K562 (cell line): ENCODE data around the gene PSMA7. TPM values are rescaled to one million over a fixed set of nuclear protein-coding genes. Genes with fewer than 3 reads are reported as not detected.

Experiments
- ARID4B ChIP-seq: sonication (generic); formaldehyde crosslinking; IDR thresholded peaks from 2 replicates; pipeline ENCODE4 v1.8.0; 2022; ENCODE audit warnings: mild to moderate bottlenecking, missing genetic modification reagents
- ATF1 ChIP-seq, 2 experiments: fragments of 450-650 bp in 1 of 2; IDR thresholded peaks; 2 replicates each; pipeline ENCODE4 v1.6.1; 2016; ENCODE audit warnings: missing compliant biosample characterization in 1 of 2, missing genetic modification characterization in 1 of 2
- CHD1 ChIP-seq: fragments of 200-600 bp; sonication (generic); IDR thresholded peaks from one replicate; pipeline ENCODE4 v1.6.1; 2012; ENCODE audit warnings: mild to moderate bottlenecking, moderate library complexity, low read length, inconsistent platforms
- CSDE1 ChIP-seq, 2 experiments: fragments of 450-650 bp; IDR thresholded peaks; 2 replicates each; pipeline ENCODE4 v1.6.1; 2016; ENCODE audit warnings: mild to moderate bottlenecking in 1 of 2
- EGR1 ChIP-seq: fragments of 450-650 bp; conservative IDR thresholded peaks from 2 replicates; pipeline ENCODE4 v1.6.1; 2017; ENCODE audit warnings: mild to moderate bottlenecking
- EP300 ChIP-seq: IDR thresholded peaks from 2 replicates; pipeline ENCODE4 v1.6.1; 2012; ENCODE audit warnings: low read length, improper control_type of control experiment
- ERF ChIP-seq: fragments of 450-650 bp; formaldehyde crosslinking; IDR thresholded peaks from 2 replicates; pipeline ENCODE4 v1.4.0; 2020; ENCODE audit warnings: mild to moderate bottlenecking, mixed read lengths
- FIP1L1 ChIP-seq: fragments of 200-400 bp; formaldehyde crosslinking; IDR thresholded peaks from 2 replicates; pipeline ENCODE4 v1.6.1; 2018; ENCODE audit warnings: mild to moderate bottlenecking, low read depth, low read length; ENCODE audit not compliant: poor library complexity, severe bottlenecking
- GABPB1 ChIP-seq: sonication (generic); formaldehyde crosslinking; IDR thresholded peaks from 2 replicates; pipeline ENCODE4 v1.8.0; 2022; ENCODE audit warnings: mild to moderate bottlenecking, missing genetic modification reagents
- HDGF ChIP-seq: fragments of 450-650 bp; IDR thresholded peaks from 2 replicates; pipeline ENCODE4 v1.6.1; 2016
- HINFP ChIP-seq: fragments of 450-650 bp; conservative IDR thresholded peaks from 2 replicates; pipeline ENCODE4 v1.6.1; 2016; ENCODE audit warnings: missing genetic modification characterization, low read depth, mild to moderate bottlenecking, control low read depth, missing compliant biosample characterization
- HMGN3 ChIP-seq: IDR thresholded peaks from 2 replicates; pipeline ENCODE4 v1.6.1; 2011; ENCODE audit warnings: borderline replicate concordance, low read depth, mild to moderate bottlenecking, mixed read lengths, low read length; ENCODE audit not compliant: insufficient read length; ENCODE audit errors: extremely low read depth
- MAZ ChIP-seq, 2 experiments: fragments of 450-650 bp in 1 of 2; sonication (generic) in 1 of 2; formaldehyde crosslinking; IDR thresholded peaks in 1 of 2; conservative IDR thresholded peaks in 1 of 2; 2 replicates each; pipeline versions ENCODE4 v1.4.0 to v1.5.0; 2020; ENCODE audit warnings: mild to moderate bottlenecking in 1 of 2, missing genetic modification reagents in 1 of 2
- PTBP1 ChIP-seq: fragments of 200-400 bp; formaldehyde crosslinking; IDR thresholded peaks from 2 replicates; pipeline ENCODE4 v1.6.1; 2017; ENCODE audit warnings: low read depth, low read length
- RBM22 ChIP-seq: fragments of 200-400 bp; formaldehyde crosslinking; IDR thresholded peaks from 2 replicates; pipeline ENCODE4 v1.6.1; 2018; ENCODE audit warnings: low read length, low read depth; ENCODE audit not compliant: poor library complexity, severe bottlenecking
- SIN3A ChIP-seq, 2 experiments: fragments of 150-350 bp in 1 of 2; IDR thresholded peaks; 2 replicates each; pipeline ENCODE4 v1.6.1; 2011 to 2016; ENCODE audit warnings: borderline replicate concordance in 2 of 2, low read depth in 2 of 2, low read length in 2 of 2, mild to moderate bottlenecking in 2 of 2, moderate library complexity in 2 of 2; ENCODE audit not compliant: control insufficient read depth in 1 of 2
- SREBF2 ChIP-seq: sonication (generic); formaldehyde crosslinking; IDR thresholded peaks from 2 replicates; pipeline ENCODE4 v1.4.0; 2020; ENCODE audit warnings: mild to moderate bottlenecking, missing genetic modification reagents
- U2AF1 ChIP-seq: fragments of 200-400 bp; formaldehyde crosslinking; optimal IDR thresholded peaks from 2 replicates; pipeline ENCODE3; 2017; ENCODE audit warnings: mild to moderate bottlenecking, low read depth, low read length, moderate library complexity
- ZNF384 ChIP-seq: IDR thresholded peaks from 2 replicates; pipeline ENCODE4 v1.6.1; 2012; ENCODE audit warnings: low read depth, low read length, improper control_type of control experiment
- ZNF589 ChIP-seq: fragments of 200-800 bp; sonication (Bioruptor generic); IDR thresholded peaks from 2 replicates; pipeline ENCODE4 v1.6.1; 2016; ENCODE audit warnings: low read depth, missing genetic modification characterization, missing compliant biosample characterization
- ZNF644 ChIP-seq: fragments of 200-800 bp; sonication (Bioruptor generic); IDR thresholded peaks from 2 replicates; pipeline ENCODE4 v1.6.1; 2016; ENCODE audit warnings: low read depth, missing genetic modification characterization, missing compliant biosample characterization
- ZNF696 ChIP-seq: fragments of 250-450 bp; sonication (Bioruptor Pico); conservative IDR thresholded peaks from 2 replicates; pipeline ENCODE4 v1.4.0; 2020; ENCODE audit warnings: mild to moderate bottlenecking, moderate library complexity
- polyA plus RNA-seq, 8 experiments: library from polyadenylated mRNA; depleted of rRNA in 4 of 8; stranded (reverse) in 5 of 8; unstranded in 3 of 8; fragments of >200 nt; fragmentation: Nextera tagmentation in 2 of 8; fragmentation: Illumina TruSeq in 1 of 8; extraction: Ambion mirVana in 2 of 8; extraction: Trizol in 1 of 8; gene quantifications; 2 replicates each; pipeline versions ENCODE4 v1.2.1 to v1.2.3, GENCODE V29; 2011 to 2014; ENCODE audit warnings: inconsistent platforms in 1 of 8, missing spikeins in 1 of 8
- total RNA-seq, 7 experiments: library from RNA; depleted of rRNA in 6 of 7; stranded (reverse); fragments of >200 nt in 6 of 7; fragmentation: Illumina TruSeq in 2 of 7; extraction: Trizol in 2 of 7; gene quantifications; 2 replicates each; pipeline versions ENCODE4 v1.2.1 to v1.2.3, GENCODE V29; 2011 to 2021; ENCODE audit warnings: low replicate concordance in 1 of 7

Gene PSMA7
- total and polyA plus RNA-seq, 9 of the 15 experiments (the other 6 are each of a cell fraction or from before 2014, with no cell fraction given): 257 to 510 (median 393) TPM

GRCh38 chr20:62142252-62143080 lies 728 bp downstream of the PSMA7 start (continued):
- peak; percentile 24 for TF ChIP-seq HMGN3
- TF ChIP-seq ZNF384: no peak
- TF ChIP-seq ZNF696 (CRISPR knock-in tag): no peak
- peak in 1 of 2 experiments; percentile 23; a peak in 1 of 4 replicates for TF ChIP-seq MAZ (CRISPR knock-in tag; conservative IDR thresholded peaks at IDR 0.05 in 1 of 2, IDR thresholded peaks at IDR 0.05 in 1 of 2)
- TF ChIP-seq ZNF644 (tag): no peak
- no peak for TF ChIP-seq SREBF2 (CRISPR knock-in tag)
- TF ChIP-seq ARID4B (CRISPR knock-in tag): 0 out of 2 replicates have a peak, but pooled peaks have one; percentile 2
- TF ChIP-seq ZNF589 (CRISPR knock-in tag): no peak
- no peak for TF ChIP-seq HDGF
- peak; percentile 27 for TF ChIP-seq FIP1L1
- 0 out of 2 replicates have a peak, but pooled peaks have one; percentile 16 for TF ChIP-seq ERF (CRISPR knock-in tag)
- TF ChIP-seq RBM22: peak; percentile 23
- TF ChIP-seq EGR1: peak; percentile 22; the same call in 1 of the 2 replicates
- TF ChIP-seq U2AF1: no peak
- no peak for TF ChIP-seq CSDE1 (IDR thresholded peaks at IDR 0.05)
- TF ChIP-seq PTBP1: no peak
- no peak for TF ChIP-seq HINFP (tag)
- no peak for TF ChIP-seq ATF1 (CRISPR knock-in tag; IDR thresholded peaks at IDR 0.05)
- TF ChIP-seq ATF1 (tag; IDR thresholded peaks at IDR 0.05): no peak
- TF ChIP-seq EP300: no peak
- peak in 1 of 2 experiments; percentile 14; a peak in 1 of 4 replicates for TF ChIP-seq SIN3A (IDR thresholded peaks at IDR 0.05; ENCODE audit: borderline replicate concordance in 2 of 2, control insufficient read depth in 1 of 2, low read depth in 2 of 2, low read length in 2 of 2)
- peak; percentile 87 for TF ChIP-seq CHD1
- TF ChIP-seq GABPB1 (CRISPR knock-in tag): no peak
